ENCODE results near the gene GPR15LG.

GRCh38 chr10:84196941-84197340 lies 23.3 kb downstream of the GPR15LG start:
- TF ChIP-seq PPARA (CRISPR knock-in tag; IDR thresholded peaks at IDR 0.05; ENCODE audit: borderline replicate concordance) (no peak), SNAI2 (CRISPR knock-in tag; IDR thresholded peaks at IDR 0.05) (no peak), TSHZ2 (CRISPR knock-in tag; IDR thresholded peaks at IDR 0.05) (no peak), ZFP3 (CRISPR knock-in tag; IDR thresholded peaks at IDR 0.05) (no peak), CREB5 (CRISPR knock-in tag; IDR thresholded peaks at IDR 0.05; ENCODE audit: low read depth) (no peak), ZNF8 (CRISPR knock-in tag; IDR thresholded peaks at IDR 0.05) (no peak), TCF4 (CRISPR knock-in tag; IDR thresholded peaks at IDR 0.05; ENCODE audit: borderline replicate concordance) (no peak), RARB (CRISPR knock-in tag; IDR thresholded peaks at IDR 0.05) (no peak), TOX (CRISPR knock-in tag; IDR thresholded peaks at IDR 0.05; ENCODE audit: borderline replicate concordance) (no peak), POU6F1 (CRISPR knock-in tag; IDR thresholded peaks at IDR 0.05; ENCODE audit: borderline replicate concordance, low read depth) (no peak), ISL1 (CRISPR knock-in tag; IDR thresholded peaks at IDR 0.05) (no peak), ZFP30 (CRISPR knock-in tag; IDR thresholded peaks at IDR 0.05) (no peak)

Data from SK-N-SH treated with all-trans-retinoic acid at 6 μM for 48 hours (cell line).